SJSA1 (cell line): ENCODE data around the gene LZTS3. TPM values are rescaled to one million over a fixed set of nuclear protein-coding genes. Genes with fewer than 3 reads are reported as not detected.

Experiments used
- DNase-seq, 2 experiments: peaks; one replicate each; pipeline ENCODE4 v3.0.0-alpha.2; 2015 to 2020; ENCODE audit warnings: low spot score in 2 of 2, low read depth in 1 of 2
- H3K27ac ChIP-seq: fragments of 250-450 bp; sonication (Bioruptor Pico); 2 replicates; pipeline ENCODE4 v1.5.1; 2020; ENCODE audit warnings: mild to moderate bottlenecking, moderate library complexity
- H3K27me3 ChIP-seq: fragments of 250-450 bp; sonication (Bioruptor Pico); replicated peaks from 2 replicates; pipeline ENCODE4 v1.5.1; 2020; ENCODE audit warnings: mild to moderate bottlenecking, moderate library complexity
- H3K36me3 ChIP-seq: fragments of 250-450 bp; sonication (Bioruptor Pico); 2 replicates; pipeline ENCODE4 v1.5.1; 2020; ENCODE audit warnings: mild to moderate bottlenecking
- H3K4me1 ChIP-seq: fragments of 250-450 bp; sonication (Bioruptor Pico); replicated peaks from 2 replicates; pipeline ENCODE4 v1.6.1; 2021; ENCODE audit warnings: mild to moderate bottlenecking
- H3K4me3 ChIP-seq: fragments of 250-450 bp; sonication (Bioruptor Pico); 2 replicates; pipeline ENCODE4 v1.5.1; 2020; ENCODE audit warnings: mild to moderate bottlenecking
- H3K9me3 ChIP-seq: fragments of 250-450 bp; sonication (Bioruptor Pico); replicated peaks from 2 replicates; pipeline ENCODE4 v1.5.1; 2020; ENCODE audit warnings: mild to moderate bottlenecking
- total RNA-seq: library from RNA; depleted of rRNA; stranded (reverse); fragments of >200 nt; shearing (Covaris generic); gene quantifications from 2 replicates; pipeline ENCODE4 v1.2.3, GENCODE V29; 2014

Gene LZTS3
- total RNA-seq, 1 experiment from 2014 or later, result 3.9 TPM

DNA sequence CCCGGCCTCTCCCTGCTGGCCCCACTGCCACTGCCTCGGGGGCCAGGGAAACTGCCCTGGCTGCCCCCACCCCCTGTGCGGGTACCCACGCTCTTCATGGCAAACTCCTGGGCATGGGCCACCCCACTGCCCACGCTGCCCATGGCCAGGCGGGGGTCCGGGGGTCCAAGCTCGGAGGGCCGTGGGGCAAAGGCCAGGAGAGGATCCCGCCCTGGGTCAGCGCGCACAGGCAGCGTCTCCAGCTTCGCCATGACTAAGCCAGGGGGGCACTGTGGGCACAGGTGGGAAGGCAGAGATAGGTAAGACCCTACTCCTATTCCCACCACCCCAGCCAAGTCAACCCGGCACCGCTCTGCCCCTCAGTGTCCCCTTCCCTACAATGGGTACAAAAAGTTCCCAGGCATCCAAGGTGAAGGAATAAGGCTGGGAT, 6.4 kb downstream of the LZTS3 start:
- Histone ChIP-seq H3K36me3 (no peaks in the 10 kb centered on the region), H3K9me3 (no peaks in the 10 kb centered on the region), H3K4me3 (no peak overlapping the region), H3K27me3 (no peaks in the 10 kb centered on the region), H3K4me1 (no peaks in the 10 kb centered on the region), H3K27ac (no peak overlapping the region)
- DNase-seq, result no peak

DNA sequence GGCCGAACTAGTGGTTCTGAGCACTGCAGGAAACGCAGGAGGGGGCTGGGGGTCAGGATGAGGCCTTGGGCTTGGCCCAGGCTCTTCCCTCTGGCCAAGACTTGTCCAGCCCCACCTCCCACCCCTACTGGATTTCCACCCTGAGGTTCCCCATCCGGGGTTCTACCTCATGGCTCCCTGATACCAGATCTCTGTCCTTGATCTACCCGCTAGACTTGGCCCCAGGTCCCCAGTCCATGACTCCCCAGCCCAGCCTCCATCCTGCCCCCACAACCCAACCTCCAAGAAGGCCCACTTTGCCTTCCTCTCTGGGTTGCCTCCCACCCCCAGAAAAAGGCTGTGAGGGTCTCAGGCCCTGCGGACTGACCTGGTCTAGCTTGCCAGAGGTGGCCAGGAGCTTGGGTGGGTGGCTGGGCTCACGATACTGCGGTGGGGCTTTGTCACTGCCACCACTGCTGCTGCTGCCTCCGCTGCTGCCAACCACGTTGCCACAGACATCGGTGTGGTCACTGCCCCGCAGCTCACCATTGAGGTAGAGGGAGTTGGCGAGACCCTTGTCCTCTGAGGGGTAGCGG, 6.9 kb downstream of the LZTS3 start:
- no peak for DNase-seq
- Histone ChIP-seq H3K4me3 (no peak overlapping the region), H3K36me3 (no peaks in the 10 kb centered on the region), H3K4me1 (no peaks in the 10 kb centered on the region), H3K27ac (no peak overlapping the region), H3K9me3 (no peaks in the 10 kb centered on the region), H3K27me3 (no peaks in the 10 kb centered on the region)

GRCh38 chr20:3165473-3166337, 7.6 kb downstream of the LZTS3 start:
- no peak overlapping the region for H3K4me3 ChIP-seq
- no peaks in the 10 kb centered on the region for H3K36me3 ChIP-seq
- no peaks in the 10 kb centered on the region for H3K9me3 ChIP-seq
- no peaks in the 10 kb centered on the region for H3K4me1 ChIP-seq
- no peak for DNase-seq
- H3K27ac ChIP-seq, result no peak overlapping the region
- H3K27me3 ChIP-seq, result no peaks in the 10 kb centered on the region

DNA sequence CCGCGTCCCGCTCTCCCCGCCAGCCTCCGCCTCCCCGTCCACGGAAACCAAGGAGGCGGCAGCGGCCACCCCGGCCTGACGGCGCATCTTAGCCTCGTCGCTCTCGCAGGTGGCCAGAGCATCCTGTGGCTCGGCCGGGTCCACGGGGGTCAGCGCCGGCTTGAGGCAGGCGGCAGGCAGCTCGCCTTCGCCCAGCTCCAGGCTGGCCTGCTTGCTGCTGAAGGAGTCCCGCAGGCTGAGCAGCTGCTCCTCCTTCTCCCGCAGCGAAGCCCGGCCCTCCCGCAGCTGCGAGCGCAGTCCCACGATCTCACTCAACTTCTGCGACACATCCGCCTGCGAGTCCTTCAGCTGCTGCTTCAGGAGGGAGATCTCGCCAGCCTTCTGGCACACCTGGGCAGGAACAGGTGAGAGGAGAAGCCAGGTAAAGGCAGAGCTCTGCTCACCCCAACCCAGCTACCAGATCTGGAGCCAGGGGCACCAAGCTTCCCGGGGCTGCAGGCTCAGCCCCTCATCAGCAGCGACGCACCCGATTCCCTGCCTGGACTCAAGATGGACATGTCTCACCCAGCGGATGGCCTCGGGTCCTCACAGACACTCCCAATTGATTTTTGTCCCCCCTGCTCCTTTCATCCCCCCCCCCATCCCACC, 8.5 kb downstream of the LZTS3 start:
- H3K27me3 ChIP-seq, result no peaks in the 10 kb centered on the region
- H3K9me3 ChIP-seq, result no peaks in the 10 kb centered on the region
- no peak for DNase-seq
- no peak overlapping the region for H3K4me3 ChIP-seq
- no peaks in the 10 kb centered on the region for H3K36me3 ChIP-seq
- H3K27ac ChIP-seq, result no peak overlapping the region
- no peaks in the 10 kb centered on the region for H3K4me1 ChIP-seq

DNA sequence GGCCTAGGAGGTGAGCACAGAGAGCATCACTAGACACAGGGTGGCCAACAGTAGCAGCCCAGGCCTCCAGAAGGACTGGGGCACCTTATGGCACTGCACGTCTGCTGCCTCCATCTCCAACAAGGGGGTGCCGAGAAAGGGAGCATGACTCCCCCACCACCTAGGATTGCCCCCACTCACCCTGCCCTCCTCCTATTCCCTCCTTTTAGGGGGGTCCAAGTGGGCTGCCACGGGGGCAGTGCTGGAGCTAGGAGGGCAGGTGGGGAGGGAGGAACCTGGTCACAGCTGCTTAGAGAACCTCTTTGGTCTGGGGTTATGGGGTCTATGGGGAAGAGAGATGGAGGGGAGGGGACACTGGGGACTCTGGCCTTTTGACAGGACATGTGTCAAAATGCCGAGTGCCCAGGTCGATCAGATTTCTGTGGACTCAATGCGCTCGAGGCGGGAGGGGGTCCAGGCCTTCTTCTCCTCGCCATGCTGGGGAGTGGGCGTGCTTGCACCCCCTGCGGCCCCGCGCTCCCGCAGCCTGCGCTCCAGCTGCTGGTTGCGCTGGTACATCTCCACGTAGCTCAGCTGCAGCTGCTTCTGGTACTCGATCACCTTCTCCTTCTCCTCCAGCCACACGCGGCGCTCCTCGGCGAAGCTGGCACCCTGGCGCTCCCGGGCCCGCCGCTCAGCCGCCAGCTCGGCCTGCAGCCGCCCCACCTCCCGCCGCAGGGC, 9.1 kb downstream of the LZTS3 start:
- peaks cover 4% of the 10 kb centered on the region for H3K36me3 ChIP-seq
- H3K4me3 ChIP-seq, result no peak overlapping the region
- H3K4me1 ChIP-seq, result no peaks in the 10 kb centered on the region
- no peaks in the 10 kb centered on the region for H3K9me3 ChIP-seq
- no peak for DNase-seq
- H3K27me3 ChIP-seq, result no peaks in the 10 kb centered on the region
- H3K27ac ChIP-seq, result no peak overlapping the region

- Histone ChIP-seq H3K27ac (no peak overlapping the region), H3K4me1 (no peaks in the 10 kb centered on the region; the same call in none of the 2 replicates), H3K4me3 (no peak overlapping the region), H3K9me3 (no peaks in the 10 kb centered on the region), H3K27me3 (no peaks in the 10 kb centered on the region), H3K36me3 (peaks cover 4% of the 10 kb centered on the region)
- no peak for DNase-seq
Observed at GRCh38 chr20:3163099-3164042, 10.0 kb downstream of the LZTS3 start.

- peaks cover 8% of the 10 kb centered on the region for H3K4me1 ChIP-seq
Observed at GRCh38 chr20:3162080-3162611, 11.2 kb downstream of the LZTS3 start.

GRCh38 chr20:3161316-3162079, 11.9 kb downstream of the LZTS3 start:
- Histone ChIP-seq H3K4me1 (peaks cover 8% of the 10 kb centered on the region), H3K9me3 (no peaks in the 10 kb centered on the region), H3K4me3 (no peak overlapping the region), H3K27me3 (no peaks in the 10 kb centered on the region), H3K27ac (no peak overlapping the region), H3K36me3 (peaks cover 12% of the 10 kb centered on the region)
- no peak for DNase-seq

More at GRCh38 chr20:3162080-3162611, 11.2 kb downstream of the LZTS3 start:
- Histone ChIP-seq H3K4me3 (no peak overlapping the region), H3K27me3 (no peaks in the 10 kb centered on the region), H3K27ac (no peak overlapping the region), H3K36me3 (peaks cover 7% of the 10 kb centered on the region), H3K9me3 (no peaks in the 10 kb centered on the region)
- DNase-seq, result no peak

DNA sequence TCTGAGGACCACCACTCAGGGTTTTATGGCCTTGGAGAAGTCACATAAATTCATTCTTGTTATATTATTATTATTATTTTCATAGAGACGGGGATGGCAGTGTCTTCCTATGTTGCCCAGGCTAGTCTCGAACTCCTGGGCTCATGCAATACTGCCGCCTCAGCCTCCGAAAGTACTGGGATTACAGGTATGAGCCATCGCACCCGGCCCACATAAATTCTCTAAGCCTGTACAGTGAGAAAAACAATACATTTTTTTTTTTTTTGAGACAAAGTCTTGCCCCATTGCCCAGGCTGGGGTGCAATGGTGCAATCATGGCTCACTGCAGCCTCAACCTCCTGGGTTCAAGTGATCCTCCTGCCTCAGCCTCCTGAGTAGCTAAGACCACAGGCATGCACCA, 12.9 kb downstream of the LZTS3 start:
- Histone ChIP-seq H3K4me3 (peak overlapping the region; percentile 76; the same call in 1 of the 2 replicates), H3K36me3 (peaks cover 12% of the 10 kb centered on the region), H3K27ac (no peak overlapping the region), H3K4me1 (peaks cover 8% of the 10 kb centered on the region), H3K27me3 (no peaks in the 10 kb centered on the region), H3K9me3 (no peaks in the 10 kb centered on the region)
- DNase-seq, result no peak

- H3K9me3 ChIP-seq, result no peaks in the 10 kb centered on the region
Observed at GRCh38 chr20:3158968-3159431, 14.3 kb downstream of the LZTS3 start.

DNA sequence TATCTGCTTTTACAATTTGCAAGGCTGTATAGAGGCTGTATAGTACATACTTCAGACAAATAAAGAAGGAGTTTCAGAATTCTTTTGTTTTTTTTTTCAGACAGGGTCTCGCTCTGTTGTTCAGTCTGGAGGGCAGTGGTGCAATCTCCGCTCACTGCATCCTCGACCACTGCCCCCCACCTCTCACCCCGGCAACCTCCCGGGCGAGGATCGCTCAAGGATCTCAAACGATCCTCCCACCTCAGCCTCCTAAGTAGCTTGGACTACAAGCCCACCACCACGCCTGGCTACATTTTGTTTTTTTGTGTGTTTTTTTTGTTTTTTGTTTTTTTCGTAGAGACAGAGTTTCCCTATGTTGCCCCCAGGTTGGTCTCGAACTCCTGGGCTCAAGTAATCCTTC, 15.5 kb downstream of the LZTS3 start:
- no peak overlapping the region for H3K4me3 ChIP-seq
- no peak for DNase-seq
- no peaks in the 10 kb centered on the region for H3K9me3 ChIP-seq
- H3K4me1 ChIP-seq, result peaks cover 8% of the 10 kb centered on the region
- H3K27me3 ChIP-seq, result no peaks in the 10 kb centered on the region
- peaks cover 35% of the 10 kb centered on the region for H3K36me3 ChIP-seq
- no peak overlapping the region for H3K27ac ChIP-seq

More at GRCh38 chr20:3158968-3159431, 14.3 kb downstream of the LZTS3 start:
- H3K4me1 ChIP-seq, result peaks cover 8% of the 10 kb centered on the region
- peak overlapping the region; percentile 76 for H3K4me3 ChIP-seq
- peaks cover 23% of the 10 kb centered on the region for H3K36me3 ChIP-seq
- peak overlapping the region; percentile 79 for H3K27ac ChIP-seq
- no peak for DNase-seq
- no peaks in the 10 kb centered on the region for H3K27me3 ChIP-seq
